Osteoblast (primary cell): ENCODE data around the gene CAST. TPM values are rescaled to one million over a fixed set of nuclear protein-coding genes. Genes with fewer than 3 reads are reported as not detected.

Experiments used
- DNase-seq: peaks from one replicate; pipeline ENCODE4 v3.0.0; 2011; ENCODE audit warnings: low spot score, mixed read lengths; ENCODE audit not compliant: insufficient read length; ENCODE audit errors: missing footprints
- H2AFZ ChIP-seq: 2 replicates; pipeline ENCODE4 v1.6.0; 2011; ENCODE audit warnings: mild to moderate bottlenecking, low read length
- H3K27ac ChIP-seq: 2 replicates; pipeline ENCODE4 v1.5.1; 2011; ENCODE audit warnings: mild to moderate bottlenecking, low read depth, low read length, moderate library complexity
- H3K27me3 ChIP-seq: 2 replicates; pipeline ENCODE4 v1.6.0; 2012; ENCODE audit warnings: mild to moderate bottlenecking, control low read depth, inconsistent platforms, low read length, moderate library complexity; ENCODE audit not compliant: insufficient read depth
- H3K36me3 ChIP-seq: 2 replicates; pipeline ENCODE4 v1.5.1; 2011; ENCODE audit warnings: mild to moderate bottlenecking, low read length, control low read depth, moderate library complexity; ENCODE audit not compliant: insufficient read depth
- H3K4me1 ChIP-seq: 2 replicates; pipeline ENCODE4 v1.5.1; 2011; ENCODE audit warnings: mild to moderate bottlenecking, low read length, control low read depth, moderate library complexity; ENCODE audit not compliant: insufficient read depth
- H3K4me2 ChIP-seq: 2 replicates; pipeline ENCODE4 v1.6.0; 2011; ENCODE audit warnings: mild to moderate bottlenecking, low read length; ENCODE audit not compliant: insufficient read depth
- H3K4me3 ChIP-seq: fragments of 200-600 bp; sonication (generic); 3 replicates; pipeline ENCODE4 v1.5.1; 2012; ENCODE audit warnings: mild to moderate bottlenecking, low read length, inconsistent platforms; ENCODE audit not compliant: insufficient read depth
- H3K79me2 ChIP-seq: 2 replicates; pipeline ENCODE4 v1.6.0; 2012; ENCODE audit warnings: mild to moderate bottlenecking, low read length, control low read depth, inconsistent platforms; ENCODE audit not compliant: insufficient read depth
- H3K9me3 ChIP-seq: 2 replicates; pipeline ENCODE4 v1.5.1; 2011; ENCODE audit warnings: low read depth, low read length, control low read depth
- H4K20me1 ChIP-seq: 2 replicates; pipeline ENCODE4 v1.6.0; 2012; ENCODE audit warnings: mild to moderate bottlenecking, low read length, control low read depth; ENCODE audit not compliant: insufficient read depth
- total RNA-seq: library from RNA; depleted of rRNA; stranded (reverse); fragments of >200 nt; gene quantifications from 2 replicates; pipeline ENCODE4 v1.2.3, GENCODE V29; 2012
- TF ChIP-seq, protein P1 (sequence below): IDR thresholded peaks from 2 replicates; pipeline ENCODE4 v1.5.1; 2011; ENCODE audit warnings: mild to moderate bottlenecking, low read depth, low read length, moderate library complexity; ENCODE audit errors: extremely low read depth

Gene CAST
- total RNA-seq, 1 donor: 278 TPM

DNA sequence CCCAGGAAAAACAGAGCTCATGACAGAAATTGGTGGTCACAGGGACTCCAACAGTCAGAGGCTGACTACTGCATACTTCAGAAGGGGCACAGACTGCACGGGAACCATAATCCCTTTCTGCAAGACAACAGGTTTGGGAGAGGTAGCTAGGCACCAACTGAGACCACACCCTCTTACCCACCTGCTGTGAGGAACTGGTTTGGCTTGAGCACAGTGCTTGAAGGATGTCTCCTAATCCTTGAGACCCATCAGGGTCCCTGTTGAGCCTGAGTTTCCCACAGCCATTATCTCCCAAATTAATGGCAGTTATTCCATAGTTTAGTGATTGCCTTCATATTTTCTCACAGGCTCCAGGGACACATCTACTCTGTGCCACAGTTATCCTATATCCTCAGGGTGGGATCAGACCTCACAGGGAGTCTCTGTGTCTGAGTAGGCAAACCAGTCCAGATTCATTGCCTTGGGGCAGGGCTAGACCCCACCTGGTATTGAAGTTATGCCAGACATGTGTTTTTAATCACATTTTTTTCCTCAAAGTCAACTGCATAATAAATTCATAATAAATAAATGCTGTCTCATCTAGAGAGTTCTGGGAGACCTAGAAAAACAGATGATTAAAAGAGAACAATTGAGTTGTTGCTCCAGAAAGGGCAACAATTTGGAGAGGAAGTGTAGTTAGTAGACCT lies 9.3 kb upstream of the CAST start:
- Histone ChIP-seq H3K4me2 (no peak overlapping the region), H3K9me3 (no peaks in the 10 kb centered on the region), H2AFZ (no peak overlapping the region), H3K79me2 (no peaks in the 10 kb centered on the region), H3K27me3 (no peaks in the 10 kb centered on the region), H3K4me1 (peaks cover 30% of the 10 kb centered on the region), H3K27ac (no peak overlapping the region), H3K4me3 (no peak overlapping the region), H4K20me1 (no peaks in the 10 kb centered on the region), H3K36me3 (no peaks in the 10 kb centered on the region)
- no peak for DNase-seq
- TF ChIP-seq, protein P1, sequence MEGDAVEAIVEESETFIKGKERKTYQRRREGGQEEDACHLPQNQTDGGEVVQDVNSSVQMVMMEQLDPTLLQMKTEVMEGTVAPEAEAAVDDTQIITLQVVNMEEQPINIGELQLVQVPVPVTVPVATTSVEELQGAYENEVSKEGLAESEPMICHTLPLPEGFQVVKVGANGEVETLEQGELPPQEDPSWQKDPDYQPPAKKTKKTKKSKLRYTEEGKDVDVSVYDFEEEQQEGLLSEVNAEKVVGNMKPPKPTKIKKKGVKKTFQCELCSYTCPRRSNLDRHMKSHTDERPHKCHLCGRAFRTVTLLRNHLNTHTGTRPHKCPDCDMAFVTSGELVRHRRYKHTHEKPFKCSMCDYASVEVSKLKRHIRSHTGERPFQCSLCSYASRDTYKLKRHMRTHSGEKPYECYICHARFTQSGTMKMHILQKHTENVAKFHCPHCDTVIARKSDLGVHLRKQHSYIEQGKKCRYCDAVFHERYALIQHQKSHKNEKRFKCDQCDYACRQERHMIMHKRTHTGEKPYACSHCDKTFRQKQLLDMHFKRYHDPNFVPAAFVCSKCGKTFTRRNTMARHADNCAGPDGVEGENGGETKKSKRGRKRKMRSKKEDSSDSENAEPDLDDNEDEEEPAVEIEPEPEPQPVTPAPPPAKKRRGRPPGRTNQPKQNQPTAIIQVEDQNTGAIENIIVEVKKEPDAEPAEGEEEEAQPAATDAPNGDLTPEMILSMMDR: no peak

DNA sequence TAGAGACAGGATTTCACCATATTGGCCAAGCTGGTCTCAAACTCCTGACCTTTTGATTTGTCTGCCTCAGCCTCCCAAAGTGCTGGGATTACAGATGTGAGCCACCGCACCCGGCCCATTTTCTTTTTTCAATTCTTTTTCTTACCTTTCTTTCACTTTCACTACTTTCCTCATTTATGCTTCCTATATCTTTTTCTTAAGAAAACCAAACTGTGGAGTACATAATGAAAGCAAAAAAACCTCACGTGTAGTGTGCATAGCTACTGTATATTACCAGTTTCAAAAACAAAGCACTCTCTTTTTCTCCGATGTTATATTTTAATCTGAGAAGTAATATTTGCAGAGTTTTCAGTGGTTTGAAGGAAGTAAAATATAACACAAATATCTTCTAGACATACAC lies 8.0 kb upstream of the CAST start:
- Histone ChIP-seq H3K79me2 (no peaks in the 10 kb centered on the region), H4K20me1 (no peaks in the 10 kb centered on the region), H3K27me3 (no peaks in the 10 kb centered on the region), H3K9me3 (no peaks in the 10 kb centered on the region), H3K4me2 (no peak overlapping the region), H3K27ac (no peak overlapping the region), H3K36me3 (no peaks in the 10 kb centered on the region), H3K4me1 (peaks cover 30% of the 10 kb centered on the region), H2AFZ (no peak overlapping the region), H3K4me3 (no peak overlapping the region)
- TF ChIP-seq, protein P1: no peak
- DNase-seq: no peak

DNA sequence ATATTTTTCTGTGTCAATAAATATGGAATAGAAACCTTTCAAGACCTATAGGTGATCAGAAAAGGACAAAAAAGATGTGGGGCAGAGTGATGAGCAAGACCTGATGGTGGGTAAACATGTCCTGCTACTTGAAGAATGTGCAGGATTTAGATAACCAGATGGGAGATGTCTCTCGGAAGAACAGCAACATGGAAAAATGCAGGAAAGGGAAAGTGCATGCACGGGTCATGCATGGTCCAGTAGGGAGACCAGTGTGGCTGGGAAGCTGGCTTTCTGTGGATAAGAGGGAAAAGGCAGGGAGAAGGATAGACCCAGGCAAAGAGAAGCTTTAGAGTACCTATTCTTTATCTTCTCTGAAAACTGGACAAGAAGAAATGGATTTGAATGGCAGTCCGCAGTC lies 7.1 kb upstream of the CAST start:
- no peaks in the 10 kb centered on the region for H3K27me3 ChIP-seq
- no peaks in the 10 kb centered on the region for H3K36me3 ChIP-seq
- no peak overlapping the region for H2AFZ ChIP-seq
- H3K79me2 ChIP-seq: no peaks in the 10 kb centered on the region
- H3K4me3 ChIP-seq: no peak overlapping the region
- no peak overlapping the region for H3K27ac ChIP-seq
- H3K4me1 ChIP-seq: peaks cover 28% of the 10 kb centered on the region
- no peak for DNase-seq
- no peaks in the 10 kb centered on the region for H3K9me3 ChIP-seq
- H4K20me1 ChIP-seq: no peaks in the 10 kb centered on the region
- H3K4me2 ChIP-seq: peak overlapping the region; percentile 18
- TF ChIP-seq, protein P1: no peak

DNA sequence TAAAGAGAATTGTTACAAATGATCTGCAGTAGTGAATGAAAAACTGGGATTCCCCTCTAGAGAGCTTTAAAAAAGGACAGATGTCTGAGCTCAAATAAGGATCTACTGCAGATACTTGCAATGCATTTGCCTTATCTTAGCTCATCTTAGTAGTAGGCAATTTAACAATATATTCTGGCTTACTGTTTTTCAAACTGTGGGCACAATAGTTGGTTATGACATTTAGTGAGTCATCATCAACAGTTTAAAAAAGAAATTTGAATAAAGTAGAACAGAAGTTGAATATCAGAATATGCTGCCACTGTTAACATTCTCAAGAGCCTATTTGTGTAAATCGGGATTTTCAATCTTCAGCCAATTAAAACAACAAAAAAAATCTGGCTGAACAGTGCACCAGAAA lies 6.7 kb upstream of the CAST start:
- DNase-seq: no peak
- H2AFZ ChIP-seq: no peak overlapping the region
- TF ChIP-seq, protein P1: no peak
- H3K27ac ChIP-seq: no peak overlapping the region
- peaks cover 29% of the 10 kb centered on the region for H3K4me1 ChIP-seq
- no peaks in the 10 kb centered on the region for H3K79me2 ChIP-seq
- H4K20me1 ChIP-seq: no peaks in the 10 kb centered on the region
- no peaks in the 10 kb centered on the region for H3K36me3 ChIP-seq
- no peaks in the 10 kb centered on the region for H3K27me3 ChIP-seq
- H3K9me3 ChIP-seq: no peaks in the 10 kb centered on the region
- H3K4me2 ChIP-seq: peak overlapping the region; percentile 18
- H3K4me3 ChIP-seq: no peak overlapping the region
